ENCODE data around the gene RARG.
"Not testable (repeated sequence)": the region's sequence is repeated elsewhere in the genome, so short reads cannot be mapped to it uniquely, and the experiment has no call there.

RARG gene

GRCh38 chr12:53184828-53185227 lies 47.2 kb downstream of the RARG start:
- peaks cover 54% of the 10 kb centered on the region for H3K4me1 Mint-ChIP-seq (ENCODE audit: low read depth)
- H3K9me3 Mint-ChIP-seq (ENCODE audit: low read depth), result no peaks in the 10 kb centered on the region
- H3K36me3 Mint-ChIP-seq, result peaks cover 8% of the 10 kb centered on the region
- H3K27ac Mint-ChIP-seq, result peak overlapping the region; percentile 65
- H3K27me3 Mint-ChIP-seq, result no peaks in the 10 kb centered on the region
- peak overlapping the region; percentile 3 for H3K4me3 Mint-ChIP-seq

GRCh38 chr12:53182903-53183302 lies 49.1 kb downstream of the RARG start:
- no peaks in the 10 kb centered on the region for H3K27me3 Mint-ChIP-seq
- H3K9me3 Mint-ChIP-seq (ENCODE audit: low read depth), result no peaks in the 10 kb centered on the region
- peaks cover 53% of the 10 kb centered on the region for H3K4me1 Mint-ChIP-seq (ENCODE audit: low read depth)
- peaks cover 8% of the 10 kb centered on the region for H3K36me3 Mint-ChIP-seq
- H3K27ac Mint-ChIP-seq, result peak overlapping the region; percentile 83
- peak overlapping the region; percentile 97 for H3K4me3 Mint-ChIP-seq

GRCh38 chr12:53181935-53182334 lies 50.1 kb downstream of the RARG start:
- H3K36me3 Mint-ChIP-seq, result peaks cover 8% of the 10 kb centered on the region

GRCh38 chr12:53180931-53181645 lies 50.9 kb downstream of the RARG start:
- Mint-ChIP-seq H3K36me3 (peaks cover 8% of the 10 kb centered on the region), H3K4me1 (ENCODE audit: low read depth) (peaks cover 53% of the 10 kb centered on the region)

More at GRCh38 chr12:53181935-53182334, 50.1 kb downstream of the RARG start:
- Mint-ChIP-seq H3K4me1 (ENCODE audit: low read depth) (peaks cover 53% of the 10 kb centered on the region), H3K4me3 (peak overlapping the region; percentile 97), H3K27ac (peak overlapping the region; percentile 94), H3K9me3 (ENCODE audit: low read depth) (no peaks in the 10 kb centered on the region), H3K27me3 (no peaks in the 10 kb centered on the region)

GRCh38 chr12:53180220-53180930 lies 51.6 kb downstream of the RARG start, which contains the start of the genes CSAD and ZNF740:
Gene CSAD, minus strand, starts transcription at chr12:53180925. Its CDS starts 7,455 bp downstream, at chr12:53173470.
Gene ZNF740, plus strand, starts transcription at chr12:53180722. Its CDS starts 1,262 bp downstream, at chr12:53181984.
- peaks cover 51% of the 10 kb centered on the region for H3K4me1 Mint-ChIP-seq (ENCODE audit: low read depth)
- no peaks in the 10 kb centered on the region for H3K27me3 Mint-ChIP-seq

More at GRCh38 chr12:53180931-53181645, 50.9 kb downstream of the RARG start:
- H3K27ac Mint-ChIP-seq, result peak overlapping the region; percentile 94
- no peaks in the 10 kb centered on the region for H3K27me3 Mint-ChIP-seq
- no peaks in the 10 kb centered on the region for H3K9me3 Mint-ChIP-seq (ENCODE audit: low read depth)
- peak overlapping the region; percentile 97 for H3K4me3 Mint-ChIP-seq

GRCh38 chr12:53179687-53180219 lies 52.3 kb downstream of the RARG start:
- peak overlapping the region; percentile 96 for H3K27ac Mint-ChIP-seq
- H3K4me1 Mint-ChIP-seq (ENCODE audit: low read depth), result peaks cover 45% of the 10 kb centered on the region
- H3K4me3 Mint-ChIP-seq, result peak overlapping the region; percentile 91
- no peaks in the 10 kb centered on the region for H3K27me3 Mint-ChIP-seq
- H3K9me3 Mint-ChIP-seq (ENCODE audit: low read depth), result no peaks in the 10 kb centered on the region
- H3K36me3 Mint-ChIP-seq, result peaks cover 8% of the 10 kb centered on the region

More at GRCh38 chr12:53180220-53180930, 51.6 kb downstream of the RARG start, which contains the start of the genes CSAD and ZNF740:
- H3K4me3 Mint-ChIP-seq, result peak within 1 kb of the TSS; percentile 97
- H3K36me3 Mint-ChIP-seq, result peaks cover 8% of the 10 kb centered on the region
- no peaks in the 10 kb centered on the region for H3K9me3 Mint-ChIP-seq (ENCODE audit: low read depth)
- H3K27ac Mint-ChIP-seq, result peak within 1 kb of the TSS; percentile 96

GRCh38 chr12:53178803-53179202 lies 53.2 kb downstream of the RARG start:
- Mint-ChIP-seq H3K4me3 (peak overlapping the region; percentile 91), H3K27ac (peak overlapping the region; percentile 96), H3K4me1 (ENCODE audit: low read depth) (peaks cover 38% of the 10 kb centered on the region)
- not testable (repeated sequence) for H3K36me3 Mint-ChIP-seq; H3K27me3 Mint-ChIP-seq; H3K9me3 Mint-ChIP-seq (ENCODE audit: low read depth)

GRCh38 chr12:53177447-53177846 lies 54.6 kb downstream of the RARG start:
- not testable (repeated sequence) for H3K9me3 Mint-ChIP-seq (ENCODE audit: low read depth); H3K27me3 Mint-ChIP-seq; H3K4me3 Mint-ChIP-seq; H3K27ac Mint-ChIP-seq; H3K36me3 Mint-ChIP-seq
- peaks cover 25% of the 10 kb centered on the region for H3K4me1 Mint-ChIP-seq (ENCODE audit: low read depth)

GRCh38 chr12:53176750-53177149 lies 55.3 kb downstream of the RARG start:
- Mint-ChIP-seq H3K4me3 (no peak overlapping the region), H3K9me3 (ENCODE audit: low read depth) (no peaks in the 10 kb centered on the region), H3K27me3 (no peaks in the 10 kb centered on the region), H3K27ac (no peak overlapping the region), H3K4me1 (ENCODE audit: low read depth) (peaks cover 18% of the 10 kb centered on the region), H3K36me3 (peaks cover 2% of the 10 kb centered on the region)

- H3K4me1 Mint-ChIP-seq (ENCODE audit: low read depth), result peaks cover 10% of the 10 kb centered on the region
- H3K27me3 Mint-ChIP-seq, result no peaks in the 10 kb centered on the region
- no peak overlapping the region for H3K4me3 Mint-ChIP-seq
- no peaks in the 10 kb centered on the region for H3K9me3 Mint-ChIP-seq (ENCODE audit: low read depth)
- H3K27ac Mint-ChIP-seq, result no peak overlapping the region
- H3K36me3 Mint-ChIP-seq, result peaks cover 2% of the 10 kb centered on the region
Observed at GRCh38 chr12:53174881-53175491, 57.0 kb downstream of the RARG start.

GRCh38 chr12:53173085-53173715 lies 58.8 kb downstream of the RARG start:
- H3K27ac Mint-ChIP-seq, result no peak overlapping the region
- H3K36me3 Mint-ChIP-seq, result peaks cover 2% of the 10 kb centered on the region
- H3K9me3 Mint-ChIP-seq (ENCODE audit: low read depth), result no peaks in the 10 kb centered on the region
- H3K4me3 Mint-ChIP-seq, result no peak overlapping the region
- no peaks in the 10 kb centered on the region for H3K4me1 Mint-ChIP-seq (ENCODE audit: low read depth)
- H3K27me3 Mint-ChIP-seq, result no peaks in the 10 kb centered on the region

- Mint-ChIP-seq H3K27ac (no peak overlapping the region), H3K36me3 (peaks cover 2% of the 10 kb centered on the region), H3K27me3 (no peaks in the 10 kb centered on the region), H3K4me1 (ENCODE audit: low read depth) (no peaks in the 10 kb centered on the region), H3K9me3 (ENCODE audit: low read depth) (no peaks in the 10 kb centered on the region), H3K4me3 (no peak overlapping the region)
Observed at GRCh38 chr12:53172352-53172751, 59.7 kb downstream of the RARG start.

GRCh38 chr12:53171725-53172329 lies 60.2 kb downstream of the RARG start:
- Mint-ChIP-seq H3K36me3 (peaks cover 2% of the 10 kb centered on the region), H3K27me3 (no peaks in the 10 kb centered on the region), H3K4me3 (no peak overlapping the region), H3K4me1 (ENCODE audit: low read depth) (no peaks in the 10 kb centered on the region), H3K9me3 (ENCODE audit: low read depth) (no peaks in the 10 kb centered on the region), H3K27ac (no peak overlapping the region)
